Measurements from ENCODE around the gene YDJC.
A peak's percentile ranks its signal among the peaks of the same experiment; 100 is the strongest.
"Not testable (repeated sequence)": the region's sequence is repeated elsewhere in the genome, so short reads cannot be mapped to it uniquely, and the experiment has no call there.

The YDJC gene

GRCh38 chr22:21629255-21630149 is at the start of gene YDJC:
Gene YDJC, minus strand, starts transcription at chr22:21630022. Its CDS starts 8 bp downstream, at chr22:21630014.
- DNase-seq = peak; percentile 86 to 97

GRCh38 chr22:21679383-21679782 is 49.6 kb upstream of the YDJC start:
- DNase-seq = no peak

GRCh38 chr22:21678842-21679241 is 49.0 kb upstream of the YDJC start:
- DNase-seq = not testable (repeated sequence)

- no peak for DNase-seq
Observed at GRCh38 chr22:21677606-21678443, 48.0 kb upstream of the YDJC start.

- no peak for DNase-seq
Observed at GRCh38 chr22:21674638-21675245, 44.9 kb upstream of the YDJC start.

GRCh38 chr22:21673534-21674321 is 43.9 kb upstream of the YDJC start:
- no peak for DNase-seq

- no peak for DNase-seq
Observed at GRCh38 chr22:21672107-21672629, 42.3 kb upstream of the YDJC start.

- no peak for DNase-seq
Observed at GRCh38 chr22:21669026-21669425, 39.2 kb upstream of the YDJC start.

- DNase-seq = no peak
Observed at GRCh38 chr22:21666786-21667185, 37.0 kb upstream of the YDJC start.

GRCh38 chr22:21665047-21665851 is 35.4 kb upstream of the YDJC start:
- DNase-seq = no peak

GRCh38 chr22:21663738-21664137 is 33.9 kb upstream of the YDJC start:
- no peak for DNase-seq

- DNase-seq = no peak
Observed at GRCh38 chr22:21661991-21662390, 32.2 kb upstream of the YDJC start.

GRCh38 chr22:21660904-21661303 is 31.1 kb upstream of the YDJC start:
- no peak for DNase-seq

GRCh38 chr22:21659864-21660525 is 30.2 kb upstream of the YDJC start:
- DNase-seq = no peak

GRCh38 chr22:21657360-21658032 is 27.7 kb upstream of the YDJC start:
- peak; percentile 44 to 87 for DNase-seq

- no peak for DNase-seq
Observed at GRCh38 chr22:21657020-21657359, 27.2 kb upstream of the YDJC start.

- no peak for DNase-seq
Observed at GRCh38 chr22:21652547-21653545, 23.0 kb upstream of the YDJC start.

GRCh38 chr22:21652010-21652546 is 22.3 kb upstream of the YDJC start:
- peak; percentile 90 to 96 for DNase-seq

GRCh38 chr22:21651521-21652009 is 21.7 kb upstream of the YDJC start:
- DNase-seq = no peak
